IMR-90 (cell line): ENCODE data around the gene MED12L. TPM values are rescaled to one million over a fixed set of nuclear protein-coding genes. Genes with fewer than 3 reads are reported as not detected.

Experiments used
- ATAC-seq: fragments of 200-7000 bp; cut with Tn5 transposase; 2 replicates; pipeline ENCODE4 v1.9.1; 2020; ENCODE audit warnings: low read depth, mild to moderate bottlenecking, moderate library complexity
- BruUV-seq: library from RNA; stranded (reverse); fragments of 400-500 nt; replicated peaks from 2 replicates; lab custom pipeline; 2021; lab: Mats Ljungman, UMichigan
- CTCF ChIA-PET: fragments of 300-600 bp; formaldehyde crosslinking; extraction: SDS; loops from one replicate; lab custom pipeline; 2021; ENCODE audit warnings: antibody characterized with exemption; lab: Yijun Ruan, JAX
- POLR2A ChIA-PET: fragments of 300-600 bp; sonication (Branson Sonifier 250); formaldehyde crosslinking; loops from one replicate; lab custom pipeline; 2022; ENCODE audit warnings: antibody characterized with exemption; ENCODE audit not compliant: unreplicated experiment; lab: Charles Lee
- DNase-seq: peaks from one replicate; pipeline ENCODE4 v3.0.0; 2013
- H2AFZ ChIP-seq: replicated peaks from 2 replicates; pipeline ENCODE3; 2013; ENCODE audit warnings: low read length, mild to moderate bottlenecking; ENCODE audit not compliant: poor library complexity
- H2AK5ac ChIP-seq: 2 replicates; pipeline ENCODE4 v1.6.1; 2013; ENCODE audit warnings: low read depth, low read length, inconsistent platforms
- H2AK9ac ChIP-seq: replicated peaks from 2 replicates; pipeline ENCODE3; 2013; ENCODE audit warnings: mild to moderate bottlenecking, low read depth, low read length, moderate library complexity; ENCODE audit not compliant: poor library complexity
- H2BK120ac ChIP-seq: 2 replicates; pipeline ENCODE4 v1.6.1; 2013; ENCODE audit warnings: low read depth, low read length, inconsistent platforms
- H2BK15ac ChIP-seq: 3 replicates; pipeline ENCODE4 v1.6.1; 2013; ENCODE audit warnings: low read depth, low read length, inconsistent platforms
- H2BK20ac ChIP-seq: 2 replicates; pipeline ENCODE4 v1.6.1; 2013; ENCODE audit warnings: low read depth, mild to moderate bottlenecking, inconsistent platforms, low read length, moderate library complexity
- H2BK5ac ChIP-seq: 2 replicates; pipeline ENCODE4 v1.6.1; 2013; ENCODE audit warnings: mild to moderate bottlenecking, low read depth, low read length, inconsistent platforms; ENCODE audit not compliant: poor library complexity, severe bottlenecking
- H3K14ac ChIP-seq: replicated peaks from 2 replicates; pipeline ENCODE4 v1.6.1; 2013; ENCODE audit warnings: low read depth, low read length, inconsistent platforms
- H3K18ac ChIP-seq: 2 replicates; pipeline ENCODE4 v1.6.1; 2013; ENCODE audit warnings: low read depth, low read length, control low read depth
- H3K23ac ChIP-seq: 2 replicates; pipeline ENCODE4 v1.6.1; 2013; ENCODE audit warnings: low read depth, low read length, inconsistent platforms
- H3K27ac ChIP-seq: 2 replicates; pipeline ENCODE4 v1.5.1; 2013; ENCODE audit warnings: mild to moderate bottlenecking, control low read depth, low read length; ENCODE audit not compliant: insufficient read depth
- H3K27me3 ChIP-seq: 2 replicates; pipeline ENCODE4 v1.6.1; 2013; ENCODE audit warnings: low read length; ENCODE audit not compliant: control insufficient read depth, insufficient read depth
- H3K36me3 ChIP-seq: 2 replicates; pipeline ENCODE4 v1.6.1; 2013; ENCODE audit warnings: low read length, mixed read lengths; ENCODE audit not compliant: control insufficient read depth, insufficient read depth
- H3K4ac ChIP-seq: 2 replicates; pipeline ENCODE4 v1.6.1; 2013; ENCODE audit warnings: low read depth, low read length, inconsistent platforms
- H3K4me1 ChIP-seq: 2 replicates; pipeline ENCODE4 v1.6.1; 2013; ENCODE audit warnings: low read length, mixed read lengths; ENCODE audit not compliant: control insufficient read depth, insufficient read depth
- H3K4me2 ChIP-seq: 2 replicates; pipeline ENCODE4 v1.6.1; 2013; ENCODE audit warnings: low read depth, mild to moderate bottlenecking, control low read depth, low read length, moderate library complexity
- H3K4me3 ChIP-seq: 2 replicates; pipeline ENCODE4 v1.5.1; 2013; ENCODE audit warnings: low read depth, mild to moderate bottlenecking, control low read depth, low read length, moderate library complexity; ENCODE audit not compliant: insufficient read depth
- H3K56ac ChIP-seq: 2 replicates; pipeline ENCODE4 v1.6.1; 2013; ENCODE audit warnings: low read length, inconsistent platforms; ENCODE audit not compliant: insufficient read depth; ENCODE audit errors: extremely low read depth
- H3K79me1 ChIP-seq, 2 experiments: 2 replicates each; pipeline ENCODE4 v1.6.1; 2013; ENCODE audit warnings: low read length in 2 of 2, inconsistent platforms in 1 of 2, low read depth in 1 of 2
- H3K9ac ChIP-seq: 2 replicates; pipeline ENCODE4 v1.6.1; 2013; ENCODE audit warnings: low read depth, low read length, control low read depth
- H3K9me1 ChIP-seq: 2 replicates; pipeline ENCODE4 v1.6.1; 2013; ENCODE audit warnings: low read length, inconsistent platforms; ENCODE audit not compliant: insufficient read depth
- H3K9me3 ChIP-seq: 2 replicates; pipeline ENCODE4 v1.6.1; 2013; ENCODE audit warnings: low read length; ENCODE audit not compliant: control insufficient read depth, insufficient read depth
- H4K20me1 ChIP-seq: 2 replicates; pipeline ENCODE4 v1.6.1; 2013; ENCODE audit warnings: low read length, inconsistent platforms; ENCODE audit not compliant: insufficient read depth
- H4K5ac ChIP-seq: 2 replicates; pipeline ENCODE4 v1.6.1; 2013; ENCODE audit warnings: mild to moderate bottlenecking, low read depth, low read length, control low read depth
- H4K8ac ChIP-seq, 2 experiments: 2 replicates each; pipeline ENCODE4 v1.6.1; 2013; ENCODE audit warnings: low read depth in 2 of 2, low read length in 2 of 2, control low read depth in 1 of 2, inconsistent platforms in 1 of 2
- H4K91ac ChIP-seq: 2 replicates; pipeline ENCODE4 v1.6.1; 2013; ENCODE audit warnings: low read depth, low read length, inconsistent platforms; ENCODE audit not compliant: insufficient read depth
- BHLHE40 ChIP-seq: fragments of 150-350 bp; IDR thresholded peaks from 2 replicates; pipeline ENCODE4 v1.6.1; 2016; ENCODE audit warnings: mild to moderate bottlenecking, low read depth, low read length
- CHD1 ChIP-seq: IDR thresholded peaks from 2 replicates; pipeline ENCODE4 v1.6.1; 2012; ENCODE audit warnings: low read depth, low read length, improper control_type of control experiment
- CTCF ChIP-seq: conservative IDR thresholded peaks from 2 replicates; pipeline ENCODE4 v1.5.1; 2012; ENCODE audit warnings: mild to moderate bottlenecking, low read depth, low read length, improper control_type of control experiment
- FOS ChIP-seq: fragments of 150-350 bp; IDR thresholded peaks from 2 replicates; pipeline ENCODE4 v1.6.1; 2016; ENCODE audit warnings: low read depth, low read length
- MAFK ChIP-seq: IDR thresholded peaks from 2 replicates; pipeline ENCODE4 v1.6.1; 2012; ENCODE audit warnings: low read depth, low read length, improper control_type of control experiment
- NFE2L2 ChIP-seq: fragments of 150-350 bp; IDR thresholded peaks from 2 replicates; pipeline ENCODE4 v1.6.1; 2016; ENCODE audit warnings: low read depth, mild to moderate bottlenecking, low read length
- RAD21 ChIP-seq: IDR thresholded peaks from 2 replicates; pipeline ENCODE4 v1.6.1; 2012; ENCODE audit warnings: low read length, improper control_type of control experiment
- RCOR1 ChIP-seq: IDR thresholded peaks from 2 replicates; pipeline ENCODE4 v1.6.1; 2012; ENCODE audit warnings: mild to moderate bottlenecking, low read length, improper control_type of control experiment; ENCODE audit not compliant: insufficient replicate concordance
- SMC3 ChIP-seq: fragments of 150-350 bp; IDR thresholded peaks from 2 replicates; pipeline ENCODE4 v1.6.1; 2016; ENCODE audit warnings: low read depth, mild to moderate bottlenecking, antibody characterized with exemption, low read length, moderate library complexity
- WGBS, 2 experiments: methylation state at CpG; one replicate each; pipeline versions ENCODE4 v1.1.5 to v1.1.7; 2013; ENCODE audit warnings: missing lambda C conversion rate in 2 of 2; ENCODE audit not compliant: insufficient read length in 1 of 2; ENCODE audit errors: extremely low coverage in 2 of 2; 5-methylcytosine and 5-hydroxymethylcytosine counted together
- dilution Hi-C: fragments of 300-500 bp; cut with HindIII; formaldehyde crosslinking; loops from one replicate; pipeline ENCODE4 v1.14.3; 2018; ENCODE audit warnings: low sequenced_read_pairs; ENCODE audit not compliant: unreplicated experiment
- in situ Hi-C: fragments of 300-500 bp; cut with MboI; formaldehyde crosslinking; loops from 3 replicates; pipeline ENCODE4 v1.14.3; 2019; ENCODE audit warnings: low sequenced_read_pairs, inconsistent platforms, mixed read lengths
- intact Hi-C: fragments of 100-400 bp; cut with micrococcal nuclease; formaldehyde crosslinking; loops from 2 replicates; pipeline ENCODE4 v1.10.0; 2022
- polyA plus RNA-seq, 3 experiments: library from polyadenylated mRNA; depleted of rRNA; stranded (reverse); fragments of >200 nt; gene quantifications; 2 replicates each; pipeline ENCODE4 v1.2.3, GENCODE V29; 2012; ENCODE audit warnings: low replicate concordance in 1 of 3
- total RNA-seq: library from RNA; depleted of rRNA; stranded (reverse); fragments of >200 nt; gene quantifications from 2 replicates; pipeline ENCODE4 v1.2.3, GENCODE V29; 2012
- TF ChIP-seq, protein P1 (sequence below): fragments of 150-350 bp; IDR thresholded peaks from 2 replicates; pipeline ENCODE4 v1.6.1; 2017; ENCODE audit warnings: mild to moderate bottlenecking, antibody characterized with exemption, low read length, low read depth

MED12L gene
- total and polyA plus RNA-seq, 2 of the 4 experiments (the other 2 are of a cell fraction) = 0.05 to 0.18 TPM

- H3K79me1 ChIP-seq = no peaks in the 10 kb centered on the region
- ChIA-PET CTCF (no interaction called here), POLR2A (no interaction called here)
- dilution Hi-C loops (no loop called here), intact Hi-C loops (no loop called here), in situ Hi-C loops (no loop called here)
- no peaks in the 10 kb centered on the region for H3K9me3 ChIP-seq
- H3K4me2 ChIP-seq = no peak overlapping the region
- ATAC-seq = no peak
- BruUV-seq = no TSS peak
- no peak overlapping the region for H3K4me3 ChIP-seq
- H2BK5ac ChIP-seq = no peak overlapping the region
- H2AK9ac ChIP-seq = no peak overlapping the region
- TF ChIP-seq SMC3 = no peak
- TF ChIP-seq CHD1 = no peak
- TF ChIP-seq MAFK = no peak
- no peak for TF ChIP-seq NFE2L2
- no peak for TF ChIP-seq BHLHE40
- no peak for TF ChIP-seq RAD21
- TF ChIP-seq, protein P1, sequence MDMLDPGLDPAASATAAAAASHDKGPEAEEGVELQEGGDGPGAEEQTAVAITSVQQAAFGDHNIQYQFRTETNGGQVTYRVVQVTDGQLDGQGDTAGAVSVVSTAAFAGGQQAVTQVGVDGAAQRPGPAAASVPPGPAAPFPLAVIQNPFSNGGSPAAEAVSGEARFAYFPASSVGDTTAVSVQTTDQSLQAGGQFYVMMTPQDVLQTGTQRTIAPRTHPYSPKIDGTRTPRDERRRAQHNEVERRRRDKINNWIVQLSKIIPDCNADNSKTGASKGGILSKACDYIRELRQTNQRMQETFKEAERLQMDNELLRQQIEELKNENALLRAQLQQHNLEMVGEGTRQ = no peak
- no peak for TF ChIP-seq CTCF
- no peak for TF ChIP-seq FOS
- TF ChIP-seq RCOR1 = no peak
- no peak overlapping the region for H3K14ac ChIP-seq
- H3K27me3 ChIP-seq = no peaks in the 10 kb centered on the region
- H3K23ac ChIP-seq = no peak overlapping the region
- no peak overlapping the region for H4K91ac ChIP-seq
- H3K9ac ChIP-seq = no peak overlapping the region
- H3K27ac ChIP-seq = no peak overlapping the region
- no peak overlapping the region for H4K5ac ChIP-seq
- peaks cover 3% of the 10 kb centered on the region; the same call in 1 of the 2 replicates for H3K9me1 ChIP-seq
- no peak overlapping the region for H2AK5ac ChIP-seq
- no peak overlapping the region for H3K4ac ChIP-seq
- H3K18ac ChIP-seq = no peak overlapping the region
- no peak overlapping the region for H2BK20ac ChIP-seq
- H2BK120ac ChIP-seq = no peak overlapping the region
- no peak overlapping the region for H3K56ac ChIP-seq
- no peak overlapping the region for H2BK15ac ChIP-seq
- H4K8ac ChIP-seq = no peak overlapping the region
- H4K20me1 ChIP-seq = no peaks in the 10 kb centered on the region
- H3K4me1 ChIP-seq = peaks cover 2% of the 10 kb centered on the region; the same call in 1 of the 2 replicates
- WGBS, 2 experiments = no CpG with 5 or more reads among the region's 6 CpGs
- no peaks in the 10 kb centered on the region for H3K36me3 ChIP-seq
- H2AFZ ChIP-seq = no peak overlapping the region
- no peak for DNase-seq
These were observed 334.3 kb downstream of the MED12L start for GRCh38 chr3:151419806-151420205.
